GM19035 (cell line): ENCODE results near the gene ACTL7B.
A peak's percentile ranks its signal among the peaks of the same experiment; 100 is the strongest.
"Not testable (repeated sequence)": the region's sequence is repeated elsewhere in the genome, so short reads cannot be mapped to it uniquely, and the experiment has no call there.

Experiments
- ATAC-seq: cut with Tn5 transposase; IDR thresholded peaks from one replicate; pipeline ENCODE4 v1.9.1; 2021; ENCODE audit not compliant: unreplicated experiment

ACTL7B gene

DNA sequence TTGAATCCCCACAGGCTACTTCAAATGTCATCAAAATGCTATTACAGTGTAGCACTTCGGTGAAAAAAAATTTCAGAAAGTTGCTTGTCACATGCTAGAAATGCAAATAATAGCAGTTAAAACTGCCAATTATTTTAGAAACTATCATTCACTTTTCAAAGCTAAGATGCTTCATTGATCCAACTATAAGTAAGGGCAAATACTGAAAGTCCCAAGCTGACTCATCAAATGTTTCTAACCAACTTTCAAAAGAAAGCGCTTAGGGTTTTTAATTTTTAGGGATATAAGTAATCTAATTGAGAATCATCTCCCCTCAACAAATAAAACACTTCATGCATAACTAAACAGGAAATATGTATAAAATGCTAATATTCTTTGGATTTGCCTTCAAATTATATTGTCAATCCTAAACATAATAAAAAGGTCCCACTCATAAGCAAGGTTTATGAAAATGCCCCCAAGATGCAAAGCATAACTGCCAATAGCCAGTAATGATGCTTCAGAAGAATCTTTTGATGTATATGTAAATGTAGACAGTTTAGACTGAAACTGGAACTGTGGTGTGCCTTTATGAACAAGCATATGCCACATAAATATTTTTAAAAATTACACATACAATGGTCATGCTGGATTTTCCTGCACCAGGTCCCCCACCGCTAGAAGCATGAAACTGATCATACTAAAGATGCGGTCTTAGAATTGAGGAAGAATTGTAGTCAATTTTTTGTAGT lies 18.4 kb upstream of the ACTL7B start:
- no peak for ATAC-seq

DNA sequence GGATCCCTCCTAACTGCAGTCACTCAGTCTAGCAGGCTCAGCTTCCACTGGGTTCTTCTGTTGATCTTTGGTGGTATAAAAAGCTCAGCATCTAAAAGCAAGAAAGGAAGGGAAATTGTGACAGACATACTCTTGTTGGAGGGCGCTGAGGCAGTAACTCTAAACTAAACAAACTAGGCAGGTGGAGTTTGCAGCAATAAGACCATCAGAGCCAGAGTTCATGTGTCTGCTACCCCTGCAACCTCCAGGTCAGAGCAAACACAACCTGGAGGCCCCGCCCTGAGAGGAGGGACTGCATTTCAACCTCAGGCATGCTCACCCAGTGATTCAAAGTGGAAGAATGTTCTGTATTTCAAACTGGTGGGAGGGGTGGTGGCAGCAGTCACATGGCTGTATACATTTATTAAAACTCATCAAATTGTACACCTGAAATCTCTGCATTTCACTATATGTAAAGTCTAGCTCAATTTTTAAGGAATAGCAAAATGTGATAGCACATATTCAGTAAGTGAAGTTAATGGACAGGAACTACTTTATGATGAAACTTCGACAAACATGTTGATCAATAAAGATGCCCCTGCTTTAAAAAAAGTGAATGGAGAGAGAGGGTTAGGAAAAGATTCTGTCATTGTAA lies 13.4 kb upstream of the ACTL7B start:
- ATAC-seq: no peak

DNA sequence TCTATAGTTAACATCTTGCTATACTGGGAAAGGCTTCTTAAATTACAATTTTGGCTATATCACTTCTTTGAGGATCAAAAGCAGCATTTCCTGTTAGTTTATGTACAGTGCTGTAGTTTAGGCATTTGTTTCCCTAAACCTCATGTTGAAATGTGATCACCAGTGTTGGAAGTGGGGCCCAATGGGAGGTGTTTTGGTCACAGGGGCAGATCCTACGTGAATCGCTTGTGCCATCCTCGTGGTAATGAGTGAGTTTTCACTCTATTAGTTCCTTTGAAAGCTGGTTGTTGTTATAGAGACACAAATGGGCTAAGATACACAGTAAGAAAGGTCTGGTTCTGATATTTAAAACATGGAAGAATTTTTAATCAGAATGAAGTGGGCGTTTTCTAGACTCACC lies 12.0 kb upstream of the ACTL7B start:
- no peak for ATAC-seq

DNA sequence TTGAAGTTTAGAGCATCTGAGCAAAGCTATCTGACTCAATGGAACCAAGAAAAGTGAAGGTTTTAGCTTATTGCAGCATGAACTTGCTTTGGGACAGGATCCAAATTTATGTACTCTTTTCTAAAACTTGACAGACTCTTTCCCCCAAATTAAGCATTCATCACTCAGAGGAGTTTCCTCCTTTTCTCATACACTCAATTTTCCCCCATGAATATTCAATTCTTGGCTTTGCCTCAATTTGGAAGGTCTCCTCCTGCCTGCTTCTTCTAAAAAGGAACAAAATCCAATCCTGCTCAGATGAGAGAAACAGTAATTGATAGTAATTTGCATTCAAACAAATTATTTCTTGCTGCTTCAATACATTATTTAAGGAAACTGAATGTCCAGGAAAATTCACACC lies 11.3 kb upstream of the ACTL7B start:
- no peak for ATAC-seq

DNA sequence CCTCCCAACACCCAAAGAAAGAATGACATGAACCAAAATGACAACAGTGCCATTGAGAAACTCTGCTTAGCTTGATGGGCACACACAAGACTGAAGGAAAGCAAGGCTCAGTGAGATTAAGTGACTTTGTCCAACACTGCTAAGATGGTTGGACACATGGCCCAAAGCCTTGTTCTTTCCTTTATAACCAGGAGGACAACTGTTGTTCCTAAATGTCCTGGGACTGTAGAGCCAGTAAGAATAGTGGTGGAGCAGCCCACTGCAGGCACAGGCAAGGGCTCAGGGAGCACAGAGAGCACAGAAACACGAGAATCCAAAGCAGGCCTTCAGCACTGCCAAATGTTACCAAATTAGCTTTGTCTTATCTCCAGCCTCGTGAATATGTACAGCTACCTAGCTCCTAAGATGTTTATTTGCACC lies 10.2 kb upstream of the ACTL7B start:
- ATAC-seq: no peak

DNA sequence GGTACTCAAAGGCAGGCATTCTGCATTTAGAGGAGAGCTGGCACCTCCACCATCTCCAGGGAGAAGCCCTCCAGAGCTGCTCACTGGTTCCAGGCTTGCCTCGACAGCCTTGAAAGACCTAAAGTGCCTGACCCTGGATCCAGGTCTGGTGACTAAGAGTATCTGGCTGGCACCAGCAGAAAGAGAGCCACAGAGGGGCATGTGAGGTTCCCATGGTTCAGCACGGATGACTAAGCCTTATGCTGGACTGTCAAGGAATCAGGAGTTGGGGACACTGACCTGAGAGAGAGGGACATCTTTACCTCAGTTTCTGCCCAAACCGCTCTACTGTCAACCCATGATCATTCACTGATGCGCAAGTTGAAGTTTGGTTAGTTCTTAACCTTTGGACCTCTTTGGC lies 9.3 kb upstream of the ACTL7B start:
- no peak for ATAC-seq

DNA sequence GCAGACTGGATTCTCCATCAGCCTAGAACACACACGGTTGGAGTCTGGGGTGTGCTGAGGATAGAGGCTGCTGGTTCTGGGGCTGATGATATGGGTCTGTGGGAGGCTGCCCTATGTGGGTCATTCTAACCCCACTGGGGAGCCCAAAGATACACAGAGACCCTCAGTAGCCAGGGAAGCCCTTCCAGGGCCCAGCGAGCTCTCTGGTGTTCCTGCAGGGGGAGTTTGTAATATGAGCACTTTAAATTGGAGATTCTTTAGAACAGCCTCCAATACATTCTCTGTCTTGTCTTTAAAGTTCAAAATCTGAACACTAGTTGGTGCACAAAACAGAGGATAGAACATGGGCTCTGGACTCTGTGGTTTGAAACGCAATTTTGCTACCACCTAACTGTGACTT lies 8.7 kb upstream of the ACTL7B start:
- ATAC-seq: no peak

DNA sequence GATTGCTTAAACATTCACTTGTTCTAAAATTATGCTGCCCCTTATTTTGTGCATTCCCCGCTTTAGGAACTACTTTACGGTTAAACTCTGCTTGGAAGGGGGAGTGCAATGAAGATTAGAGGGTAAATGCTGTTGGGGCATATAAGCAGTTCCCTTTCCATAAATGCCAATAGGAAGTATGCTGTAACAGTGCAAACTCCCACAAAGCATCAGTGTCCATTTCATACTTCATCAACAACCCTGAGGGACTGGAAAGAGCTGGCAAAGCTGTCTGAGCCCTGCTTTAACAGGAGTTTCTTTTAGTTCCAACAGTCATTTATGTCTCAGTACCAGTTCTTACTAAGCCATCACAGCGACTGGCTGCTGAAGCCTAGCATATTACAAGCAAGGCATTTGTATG lies 8.1 kb upstream of the ACTL7B start:
- no peak for ATAC-seq

DNA sequence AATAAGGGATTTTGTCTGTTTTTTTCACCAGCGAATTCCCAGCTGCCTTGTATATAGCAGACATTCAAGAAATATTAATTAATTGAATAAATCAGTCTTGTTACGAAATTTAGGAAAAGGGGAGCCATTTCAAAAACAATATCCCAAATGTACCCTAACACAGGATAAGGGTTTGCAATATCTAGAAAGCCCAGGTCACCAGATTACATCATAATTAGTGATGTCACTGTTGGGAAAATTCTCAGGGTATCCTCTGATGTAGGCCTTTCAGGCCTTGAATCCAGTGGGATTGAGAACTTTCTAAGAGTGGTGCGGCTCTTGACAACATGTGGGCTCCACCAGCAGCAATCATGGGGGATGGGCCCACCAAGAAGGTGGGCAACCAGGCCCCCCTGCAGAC lies 6.2 kb upstream of the ACTL7B start, which contains the start of gene ACTL7A:
Gene ACTL7A (plus strand): TSS at position 270 of the 400 bp plus-strand sequence. CDS start 57 bp downstream, at position 327.
- no peak for ATAC-seq

DNA sequence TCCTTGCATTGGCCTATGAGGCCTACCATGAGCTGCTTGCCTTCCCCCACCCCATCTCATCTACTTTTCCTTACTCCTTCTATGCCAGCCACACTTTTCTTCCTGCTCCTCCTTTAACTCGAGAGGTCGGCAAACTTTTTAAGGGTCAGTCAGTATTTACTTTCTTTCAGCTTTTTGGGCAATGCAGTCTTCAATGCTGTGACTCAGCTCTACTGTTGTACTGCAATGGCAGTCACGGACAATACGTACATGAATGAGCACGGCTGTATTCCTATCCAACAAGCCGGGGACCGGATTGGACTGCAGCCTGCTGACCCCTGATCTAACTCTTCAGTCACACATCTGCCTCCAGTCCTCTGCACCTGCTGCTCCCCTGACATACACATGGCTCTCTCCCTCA lies 5.7 kb upstream of the ACTL7B start:
- ATAC-seq: no peak

DNA sequence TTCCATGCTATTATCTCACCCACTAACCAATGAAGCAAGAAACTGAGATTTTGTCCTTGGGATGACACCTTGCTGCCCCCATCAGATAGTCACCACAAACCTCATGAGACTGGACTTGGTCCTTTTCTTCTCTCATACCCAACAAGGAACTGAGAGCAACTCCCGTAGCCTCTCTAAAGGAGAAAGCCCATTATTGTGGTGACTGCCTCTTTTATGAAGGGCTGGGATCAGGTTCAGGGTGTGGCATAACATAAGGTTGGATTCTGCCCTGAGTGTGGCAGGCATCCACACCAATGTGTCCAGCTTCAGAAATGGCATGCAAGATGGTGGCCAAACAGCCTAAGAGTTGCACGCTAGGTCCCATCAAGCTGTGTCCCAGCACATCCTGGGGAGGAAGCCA lies 5.0 kb upstream of the ACTL7B start:
- no peak for ATAC-seq

DNA sequence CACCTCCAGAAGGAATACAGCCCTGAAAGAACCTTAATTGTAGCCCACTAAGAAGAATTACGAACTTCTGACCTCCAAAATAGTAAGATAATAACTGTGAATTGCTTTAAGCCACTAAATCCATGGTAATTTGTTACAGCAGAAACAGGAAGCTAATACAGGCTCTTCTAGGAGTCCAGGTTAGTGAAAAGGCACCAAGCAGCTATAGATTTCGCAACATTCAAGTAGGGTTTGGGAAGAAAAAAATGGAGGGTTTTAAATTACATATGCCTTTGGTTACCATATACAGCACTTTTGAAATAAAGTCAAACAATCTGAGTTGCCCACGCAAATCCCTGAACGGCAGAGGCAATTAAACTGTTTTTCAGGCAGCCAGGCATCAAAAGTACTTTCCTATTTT lies 4.6 kb upstream of the ACTL7B start:
- ATAC-seq: no peak

DNA sequence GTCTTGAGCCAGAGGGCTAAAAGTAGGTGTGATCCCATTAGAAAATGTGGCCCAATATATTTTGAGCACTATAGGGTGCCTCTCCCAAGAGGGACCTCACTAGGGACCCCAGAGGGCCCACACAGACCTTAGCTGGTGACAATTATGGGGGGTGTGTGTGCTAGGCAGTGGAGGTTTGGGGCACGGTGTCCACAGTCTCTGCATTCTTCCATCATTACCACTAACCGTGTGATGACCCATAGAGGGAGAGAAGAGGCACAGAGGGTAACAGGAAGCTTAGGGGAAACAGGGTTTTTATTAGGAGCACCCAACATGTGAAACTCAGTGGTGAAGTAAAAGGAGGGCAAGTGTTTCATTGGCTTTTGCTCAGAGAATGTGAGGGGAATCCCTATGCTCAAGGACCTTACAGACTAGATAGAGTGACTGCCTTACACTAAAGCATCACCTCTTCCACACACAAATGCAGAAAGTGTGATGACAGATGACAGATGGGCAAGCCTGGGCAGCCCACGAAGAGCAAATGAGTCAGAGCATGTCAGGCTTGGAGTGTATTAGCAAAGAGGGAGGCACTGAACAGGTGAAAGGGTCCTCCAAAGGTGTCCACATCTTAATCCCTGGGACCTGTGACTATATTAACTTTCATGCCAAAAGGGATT lies 3.8 kb upstream of the ACTL7B start:
- ATAC-seq: peak; percentile 77

DNA sequence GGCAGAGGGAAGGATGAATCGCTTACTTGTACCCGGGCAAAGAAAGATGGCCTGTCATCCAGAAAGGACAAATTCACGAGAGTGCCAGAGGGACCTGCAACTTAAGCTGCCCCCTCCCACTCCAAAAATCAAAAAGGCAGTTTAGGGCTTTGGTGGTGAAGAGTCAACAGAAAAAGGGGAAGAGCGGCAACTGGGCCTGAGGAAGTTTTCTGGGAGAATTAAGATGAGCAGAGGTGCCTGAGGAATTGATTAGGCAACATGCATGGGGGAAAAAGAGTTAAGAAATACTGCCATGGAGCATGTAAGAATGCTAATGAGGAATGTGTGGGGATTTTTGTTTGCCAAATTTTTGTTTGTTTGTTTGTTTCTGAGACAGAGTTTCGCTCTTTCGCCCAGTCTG lies 1.8 kb upstream of the ACTL7B start:
- ATAC-seq: no peak

DNA sequence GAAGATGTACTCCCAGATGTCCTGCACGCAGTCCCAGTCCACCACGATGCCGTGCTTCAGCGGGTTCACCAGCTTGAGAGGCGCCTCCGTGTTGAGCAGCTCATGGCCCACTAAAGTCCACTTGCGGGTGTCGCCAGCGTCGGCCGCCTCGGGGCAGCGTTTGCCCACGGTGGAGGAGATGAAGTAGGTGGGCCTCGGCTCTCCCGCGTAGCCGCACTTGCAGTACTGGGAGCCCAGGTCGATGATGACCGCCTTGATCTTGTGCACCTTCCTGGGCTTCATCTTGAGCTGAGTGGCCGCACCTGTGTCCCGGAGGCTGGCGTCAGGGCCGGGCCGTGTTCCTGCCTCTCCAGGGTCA lies 278 bp downstream of the ACTL7B start:
- no peak for ATAC-seq

DNA sequence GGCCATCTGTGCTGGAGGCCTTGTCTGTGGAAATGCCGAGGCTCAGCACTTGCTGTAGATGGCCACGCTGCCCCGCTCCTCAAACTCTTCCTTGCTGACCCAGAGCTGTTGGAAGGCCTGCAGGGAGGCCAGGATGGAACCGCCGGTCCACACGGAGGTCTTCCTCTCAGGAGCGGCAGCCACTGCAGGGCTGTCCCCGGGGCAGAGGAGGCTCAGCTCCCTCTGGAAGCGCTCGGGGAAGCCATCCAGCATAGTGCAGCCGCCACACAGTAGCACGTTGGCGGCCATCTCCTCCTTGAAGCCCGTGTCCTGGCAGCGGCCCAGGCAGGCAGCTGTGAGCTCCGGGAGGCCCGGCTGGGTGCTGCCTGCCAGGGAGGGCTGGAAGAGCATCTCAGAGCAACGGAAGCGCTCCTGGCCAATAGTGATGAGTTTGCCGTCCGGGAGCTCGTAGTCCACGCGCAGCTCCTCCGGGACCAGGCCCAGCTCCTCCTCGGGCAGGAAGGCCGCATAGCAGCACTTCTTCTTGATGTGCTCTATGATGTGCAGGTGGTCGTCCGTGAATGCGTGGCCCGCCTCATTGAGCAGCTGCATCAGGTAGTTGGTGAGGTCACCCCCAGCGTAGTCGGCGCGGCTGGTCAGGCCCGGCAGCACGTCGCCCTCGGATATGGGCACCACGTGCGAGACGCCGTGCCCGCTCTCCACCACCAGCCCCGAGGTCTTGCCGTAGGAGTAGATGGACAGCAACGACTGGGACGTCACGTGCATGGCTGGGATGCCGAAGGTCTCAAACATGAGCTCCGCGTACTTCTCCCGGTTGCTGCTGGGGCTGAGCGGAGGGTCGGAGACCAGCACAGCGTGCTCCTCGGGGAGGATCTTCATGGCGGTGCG lies 901 bp downstream of the ACTL7B start:
- ATAC-seq: no peak

DNA sequence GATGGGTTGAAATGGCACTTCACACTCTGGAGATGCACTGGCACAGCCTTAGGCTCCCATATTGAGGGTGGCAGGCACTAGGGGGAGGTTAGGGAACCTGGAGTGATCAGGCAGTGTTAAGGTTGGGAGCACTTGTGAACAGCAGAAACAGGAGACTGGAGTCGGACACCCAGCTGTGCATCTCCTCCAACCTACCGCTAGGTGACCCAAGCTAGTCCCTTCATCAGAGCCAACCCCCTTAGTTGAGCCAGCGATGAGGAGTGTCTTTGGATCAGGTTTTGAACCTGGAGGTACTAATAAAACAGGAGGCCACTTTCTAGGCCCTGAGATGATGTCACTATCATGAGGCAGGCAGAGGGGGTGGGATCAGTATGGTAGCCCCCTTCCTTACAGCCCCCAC lies 1.7 kb downstream of the ACTL7B start:
- no peak for ATAC-seq

DNA sequence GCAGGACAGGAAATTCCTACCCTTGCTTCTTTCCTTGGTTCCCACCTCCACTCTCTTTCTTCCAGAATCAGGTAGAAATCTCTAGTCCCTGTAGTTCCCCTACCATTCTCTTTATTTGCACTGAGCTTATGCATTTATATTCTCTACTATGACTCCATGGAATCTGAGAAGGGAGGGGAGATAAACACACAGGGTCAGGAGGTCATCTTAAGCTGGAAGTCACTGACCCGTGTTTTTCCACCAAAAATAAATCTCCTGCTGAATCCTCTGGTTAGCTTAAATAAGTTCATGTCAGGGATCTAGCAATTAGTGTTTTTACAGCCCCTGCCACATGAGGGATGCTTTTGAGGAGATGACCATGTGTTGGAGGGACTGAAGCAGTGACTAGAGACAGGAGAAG lies 3.7 kb downstream of the ACTL7B start:
- no peak for ATAC-seq

DNA sequence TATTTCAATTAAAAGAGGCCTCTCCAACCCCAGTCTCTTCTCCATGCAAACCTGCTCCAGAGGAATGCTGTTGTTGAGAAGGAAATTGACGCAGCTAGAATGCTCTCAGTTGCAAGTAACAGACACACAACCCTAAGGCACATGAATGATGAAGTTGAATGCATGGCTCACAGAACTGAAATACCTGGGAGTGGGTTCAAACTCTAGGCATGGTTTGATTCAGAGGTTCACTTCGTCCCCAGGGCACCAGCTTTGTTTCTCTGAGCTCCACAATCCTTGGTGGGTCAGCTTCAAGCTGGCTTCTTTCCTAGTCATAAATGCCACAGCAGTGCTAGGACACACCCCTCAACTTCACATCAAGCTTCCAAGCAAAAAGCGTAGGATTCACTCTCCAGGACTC lies 4.6 kb downstream of the ACTL7B start:
- ATAC-seq: no peak

DNA sequence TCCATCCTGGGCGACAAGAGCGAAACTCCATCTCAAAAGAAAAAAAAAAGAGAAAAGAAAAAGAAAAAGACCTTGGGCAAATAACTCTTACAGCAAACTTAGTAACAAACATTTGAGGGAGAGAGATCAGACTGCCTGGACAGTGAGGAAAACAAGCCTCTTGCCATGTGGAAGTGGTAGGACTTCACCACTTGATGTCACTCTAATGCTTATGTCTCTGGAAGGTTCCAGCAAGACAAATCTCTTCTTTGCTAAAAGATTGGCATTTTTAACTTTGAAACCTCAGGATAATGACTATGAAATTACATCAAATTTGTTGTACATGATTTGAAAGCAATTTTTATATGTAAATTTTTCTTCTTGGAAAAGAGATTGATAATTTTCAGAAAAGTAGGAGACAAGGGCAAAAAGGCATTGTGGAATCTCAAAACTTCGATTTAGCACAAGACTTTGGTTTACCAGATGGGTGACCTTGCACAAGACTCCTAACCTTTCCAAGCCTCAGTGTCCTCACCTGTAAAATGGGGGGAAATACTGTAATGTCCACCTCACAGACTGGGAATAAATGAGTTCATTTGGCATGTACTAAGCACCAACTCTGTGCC lies 5.4 kb downstream of the ACTL7B start:
- no peak for ATAC-seq

DNA sequence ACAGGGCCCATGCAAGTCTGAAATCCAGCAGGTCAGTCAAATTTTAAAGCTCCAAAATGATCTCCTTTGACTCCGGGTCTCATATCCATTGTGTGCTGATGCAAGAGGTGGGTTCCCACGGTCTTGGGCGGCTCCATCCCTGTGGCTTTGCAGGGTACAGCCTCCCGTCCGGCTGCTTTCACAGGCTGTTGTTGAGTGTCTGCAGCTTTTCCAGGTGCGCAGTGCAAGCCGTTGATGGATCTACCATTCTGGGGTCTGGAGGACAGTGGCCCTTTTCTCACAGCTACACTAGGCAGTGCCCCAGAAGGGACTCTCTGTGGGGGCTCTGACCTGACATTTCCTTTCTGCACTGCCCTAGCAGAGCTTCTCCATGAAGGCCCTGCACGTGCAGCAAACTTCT lies 7.5 kb downstream of the ACTL7B start:
- not testable (repeated sequence) for ATAC-seq
